SK-N-SH (cell line): ENCODE data around the gene LIG1.

Experiments
- EP300 ChIP-seq, 2 experiments: IDR thresholded peaks; 2 replicates each; pipeline versions ENCODE4 v1.4.0 to v1.6.1; 2012; ENCODE audit warnings: borderline replicate concordance in 1 of 2, low read depth in 1 of 2, low read length in 1 of 2
- MXI1 ChIP-seq: IDR thresholded peaks from 2 replicates; pipeline ENCODE4 v1.6.1; 2012; ENCODE audit warnings: mild to moderate bottlenecking, low read depth, low read length, improper control_type of control experiment
- TEAD4 ChIP-seq: IDR thresholded peaks from 2 replicates; pipeline ENCODE4 v1.4.0; 2012; ENCODE audit warnings: mild to moderate bottlenecking, borderline replicate concordance; ENCODE audit not compliant: insufficient read depth
- YY1 ChIP-seq: IDR thresholded peaks from 2 replicates; pipeline ENCODE4 v1.4.0; 2012; ENCODE audit warnings: low read depth, mild to moderate bottlenecking

DNA sequence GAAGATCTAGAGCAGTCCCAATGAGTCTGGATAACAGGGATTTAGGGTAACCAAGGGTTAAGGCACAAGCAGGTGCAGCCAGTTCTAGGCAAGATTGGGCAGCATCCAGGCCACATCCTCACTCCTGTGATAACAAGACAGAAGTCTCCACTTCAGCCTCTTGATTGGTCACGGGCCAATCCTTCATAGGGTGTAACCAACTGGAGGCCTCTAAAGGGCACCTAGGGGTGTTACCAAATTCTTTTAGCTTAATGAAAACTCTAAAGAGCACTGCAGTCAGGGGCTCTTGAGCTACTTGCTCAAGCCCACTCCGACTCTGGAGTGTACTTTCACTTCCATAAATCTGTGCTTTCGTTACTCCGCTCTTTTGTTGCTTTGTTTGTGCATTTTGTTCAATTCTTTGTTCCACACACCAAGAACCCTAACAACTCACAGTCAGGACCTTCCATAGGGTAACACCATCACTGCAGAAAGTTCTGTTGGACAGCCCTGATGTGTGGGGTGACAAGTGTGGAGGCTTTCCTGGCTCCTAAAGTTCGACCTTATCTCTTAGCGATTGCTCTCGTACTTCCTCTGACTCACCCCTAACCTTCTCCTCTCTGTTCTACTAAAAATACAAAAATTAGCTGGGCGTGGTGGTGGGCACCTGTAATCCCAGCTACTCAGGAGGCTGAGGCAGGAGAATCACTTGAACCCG lies 36.4 kb upstream of the LIG1 start:
- TF ChIP-seq TEAD4: no peak
- TF ChIP-seq MXI1: no peak
- TF ChIP-seq EP300 (IDR thresholded peaks at IDR 0.05; ENCODE audit: borderline replicate concordance in 1 of 2, low read depth in 1 of 2, low read length in 1 of 2): no peak
- TF ChIP-seq YY1: no peak
